ENCODE results near the gene CFAP91. TPM values are rescaled to one million over a fixed set of nuclear protein-coding genes. Genes with fewer than 3 reads are reported as not detected.

The CFAP91 gene
- total RNA-seq, 3 donors from 2014 or later = 0.51 to 6.2 (median 3.3) TPM

- Histone ChIP-seq H3K9me3 (no peaks in the 10 kb centered on the region), H3K36me3 (ENCODE audit: low read depth) (no peaks in the 10 kb centered on the region), H3K4me1 (ENCODE audit: low read depth) (no peaks in the 10 kb centered on the region), H3K4me3 (no peak within 1 kb of the TSS)
- DNase-seq (no peak), ATAC-seq (no peak)
- no peak for TF ChIP-seq CTCF (IDR thresholded peaks at IDR 0.05)
- intact Hi-C loops (cut with DNase I, micrococcal nuclease) = no loop called here
Measured at GRCh38 chr3:119660474-119661440, 42.1 kb upstream of the CFAP91 start, which contains the start of gene POPDC2. TSS of gene POPDC2 (minus strand) at chr3:119660589. CDS start at chr3:119660423, 166 bp downstream.

GRCh38 chr3:119662604-119663373 is 40.0 kb upstream of the CFAP91 start:
- intact Hi-C loops (cut with DNase I, micrococcal nuclease) = no loop called here
- TF ChIP-seq CTCF (IDR thresholded peaks at IDR 0.05) = no peak
- Histone ChIP-seq H3K9me3 (no peaks in the 10 kb centered on the region), H3K4me1 (ENCODE audit: low read depth) (no peaks in the 10 kb centered on the region), H3K4me3 (no peak overlapping the region), H3K36me3 (ENCODE audit: low read depth) (no peaks in the 10 kb centered on the region)
- DNase-seq (no peak), ATAC-seq (no peak)

- H3K4me1 ChIP-seq (ENCODE audit: low read depth) = no peaks in the 10 kb centered on the region
- H3K4me3 ChIP-seq = no peak overlapping the region
- no peak for TF ChIP-seq CTCF (IDR thresholded peaks at IDR 0.05)
- ATAC-seq (no peak), DNase-seq (no peak)
- no peaks in the 10 kb centered on the region for H3K9me3 ChIP-seq
- intact Hi-C loops (cut with DNase I, micrococcal nuclease) = no loop called here
- no peaks in the 10 kb centered on the region for H3K36me3 ChIP-seq (ENCODE audit: low read depth)
Measured at GRCh38 chr3:119663885-119664284, 38.9 kb upstream of the CFAP91 start.

- H3K4me1 ChIP-seq (ENCODE audit: low read depth) = no peaks in the 10 kb centered on the region
- no peaks in the 10 kb centered on the region for H3K36me3 ChIP-seq (ENCODE audit: low read depth)
- no peak overlapping the region for H3K4me3 ChIP-seq
- ATAC-seq = no peak
- intact Hi-C loops (cut with DNase I, micrococcal nuclease) = no loop called here
- no peak for DNase-seq
- no peak for TF ChIP-seq CTCF (IDR thresholded peaks at IDR 0.05)
- H3K9me3 ChIP-seq = no peaks in the 10 kb centered on the region
Measured at GRCh38 chr3:119664370-119664769, 38.5 kb upstream of the CFAP91 start.

- no peak overlapping the region for H3K4me3 ChIP-seq
- no peak for ATAC-seq
- no peaks in the 10 kb centered on the region for H3K36me3 ChIP-seq (ENCODE audit: low read depth)
- no peaks in the 10 kb centered on the region for H3K4me1 ChIP-seq (ENCODE audit: low read depth)
- H3K9me3 ChIP-seq = no peaks in the 10 kb centered on the region
- no peak for DNase-seq
- TF ChIP-seq CTCF (IDR thresholded peaks at IDR 0.05) = no peak
- intact Hi-C loops (cut with DNase I, micrococcal nuclease) = no loop called here
Measured at GRCh38 chr3:119664850-119665379, 37.9 kb upstream of the CFAP91 start.
